A673 (cell line): Measurements from ENCODE around the gene PRKCB. TPM values are rescaled to one million over a fixed set of nuclear protein-coding genes. Genes with fewer than 3 reads are reported as not detected.
A peak's percentile ranks its signal among the peaks of the same experiment; 100 is the strongest.

Source experiments
- BruUV-seq: library from RNA; stranded (reverse); fragments of 400-500 nt; replicated peaks from 2 replicates; lab custom pipeline; 2021; lab: Mats Ljungman, UMichigan
- CTCF ChIA-PET: fragments of 300-600 bp; sonication (Branson Sonifier 250); formaldehyde crosslinking; loops from one replicate; lab custom pipeline; 2022; ENCODE audit warnings: antibody characterized with exemption; lab: Charles Lee
- POLR2A ChIA-PET: fragments of 300-600 bp; sonication (Branson Sonifier 250); formaldehyde crosslinking; loops from one replicate; lab custom pipeline; 2022; ENCODE audit warnings: antibody characterized with exemption; ENCODE audit not compliant: low non-redundant PET; lab: Charles Lee
- DNase-seq: peaks from one replicate; pipeline ENCODE4 v3.0.0-alpha.2; 2015; ENCODE audit warnings: low spot score
- H3K27ac ChIP-seq: fragments of 200-600 bp; sonication (generic); 2 replicates; pipeline ENCODE4 v1.5.1; 2016; ENCODE audit warnings: mixed run types, low read depth, mild to moderate bottlenecking, mixed read lengths, antibody characterized with exemption, low read length; ENCODE audit not compliant: poor library complexity, severe bottlenecking
- H3K27me3 ChIP-seq: fragments of 200-600 bp; sonication (generic); replicated peaks from 2 replicates; pipeline ENCODE4 v1.6.1; 2017; ENCODE audit warnings: mixed run types, low read depth, mild to moderate bottlenecking, mixed read lengths, antibody characterized with exemption, low read length; ENCODE audit not compliant: insufficient read depth, poor library complexity
- H3K36me3 ChIP-seq: fragments of 200-600 bp; sonication (generic); 2 replicates; pipeline ENCODE4 v1.6.1; 2016; ENCODE audit warnings: mixed run types, mild to moderate bottlenecking, mixed read lengths, antibody characterized with exemption, low read length; ENCODE audit not compliant: insufficient read depth, poor library complexity, severe bottlenecking
- H3K4me1 ChIP-seq: fragments of 200-600 bp; sonication (generic); 2 replicates; pipeline ENCODE4 v1.6.1; 2017; ENCODE audit warnings: mixed run types, mild to moderate bottlenecking, mixed read lengths, antibody characterized with exemption, low read length; ENCODE audit not compliant: insufficient read depth, poor library complexity, severe bottlenecking
- H3K4me3 ChIP-seq: fragments of 200-600 bp; sonication (generic); 2 replicates; pipeline ENCODE4 v1.5.1; 2016; ENCODE audit warnings: low read depth, mixed run types, mild to moderate bottlenecking, mixed read lengths, low read length; ENCODE audit not compliant: poor library complexity, severe bottlenecking
- H3K9me3 ChIP-seq: fragments of 200-600 bp; sonication (generic); 2 replicates; pipeline ENCODE4 v1.6.1; 2016; ENCODE audit warnings: mixed run types, low read depth, mild to moderate bottlenecking, mixed read lengths, antibody characterized with exemption, low read length; ENCODE audit not compliant: poor library complexity, severe bottlenecking
- CTCF ChIP-seq: fragments of 300-800, 200-600 bp; sonication (generic); conservative IDR thresholded peaks from 2 replicates; pipeline ENCODE4 v1.5.1; 2017; ENCODE audit warnings: low read depth, mild to moderate bottlenecking, antibody characterized with exemption, low read length, moderate library complexity, mixed read lengths
- EZH2 ChIP-seq: fragments of 200-600 bp; sonication (generic); IDR thresholded peaks from 2 replicates; pipeline ENCODE4 v1.6.1; 2017; ENCODE audit warnings: borderline replicate concordance, low read depth, mild to moderate bottlenecking, mixed read lengths, antibody characterized with exemption, low read length; ENCODE audit not compliant: poor library complexity, severe bottlenecking
- intact Hi-C: fragments of 100-400 bp; cut with micrococcal nuclease; formaldehyde crosslinking; loops from one replicate; pipeline ENCODE4 v1.10.0; 2022; ENCODE audit not compliant: unreplicated experiment
- total RNA-seq: library from RNA; stranded (reverse); gene quantifications from 2 replicates; pipeline ENCODE4 v1.2.3, GENCODE V29; 2021

PRKCB gene
- total RNA-seq, 1 experiment from 2014 or later, result 171 TPM

GRCh38 chr16:23949630-23950290 lies 114.0 kb downstream of the PRKCB start:
- CTCF ChIA-PET, result no interaction called here
- no peak for TF ChIP-seq EZH2
- TF ChIP-seq CTCF, result no peak
- DNase-seq, result no peak

GRCh38 chr16:23950291-23950894 lies 114.6 kb downstream of the PRKCB start:
- ChIA-PET POLR2A (no interaction called here), CTCF (no interaction called here)
- no peaks in the 10 kb centered on the region for H3K27me3 ChIP-seq
- TF ChIP-seq CTCF (no peak), EZH2 (no peak)
- H3K4me3 ChIP-seq, result no peak overlapping the region
- BruUV-seq, result no TSS peak
- H3K36me3 ChIP-seq, result no peaks in the 10 kb centered on the region
- intact Hi-C loops, result loop anchor here (5.0 kb wide), 2 partner anchors 48 to 62 kb away; no protein-coding TSS in a partner anchor
- peak overlapping the region; percentile 94 for H3K27ac ChIP-seq
- H3K4me1 ChIP-seq, result peaks cover 61% of the 10 kb centered on the region
- no peak for DNase-seq
- no peaks in the 10 kb centered on the region for H3K9me3 ChIP-seq

More at GRCh38 chr16:23949630-23950290, 114.0 kb downstream of the PRKCB start:
- peaks cover 68% of the 10 kb centered on the region for H3K4me1 ChIP-seq
- no peaks in the 10 kb centered on the region for H3K9me3 ChIP-seq
- intact Hi-C loops, result loop anchor here (5.0 kb wide), 2 partner anchors 47 to 63 kb away; no protein-coding TSS in a partner anchor
- no peaks in the 10 kb centered on the region for H3K36me3 ChIP-seq
- H3K27ac ChIP-seq, result peak overlapping the region; percentile 94
- H3K4me3 ChIP-seq, result no peak overlapping the region
- BruUV-seq, result no TSS peak
- no peaks in the 10 kb centered on the region for H3K27me3 ChIP-seq
- POLR2A ChIA-PET, result no interaction called here

DNA sequence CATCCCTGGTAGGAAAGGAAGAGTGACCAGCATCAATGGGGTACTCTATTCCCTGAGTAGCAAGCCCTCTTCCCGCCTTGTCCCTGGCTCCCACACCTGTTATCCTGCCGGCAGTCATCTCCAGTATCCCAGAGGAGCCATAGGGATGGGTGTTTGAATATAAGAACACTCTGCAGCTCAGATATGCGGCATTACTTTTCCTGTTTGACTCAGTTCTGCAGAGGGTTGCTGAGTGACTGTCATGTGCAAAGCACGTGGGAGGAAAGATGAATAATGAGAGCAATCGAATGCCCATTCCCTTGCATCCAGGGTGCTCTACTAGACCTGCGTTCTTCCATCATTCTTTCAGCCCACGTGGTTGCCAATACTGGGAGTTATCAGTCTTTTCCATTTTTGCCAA lies 115.1 kb downstream of the PRKCB start:
- CTCF ChIA-PET, result interaction anchor here (0.7 kb wide), 1 partner anchor 59 kb away, joined by 5 read pairs; no protein-coding TSS in a partner anchor
- H3K4me1 ChIP-seq, result peaks cover 56% of the 10 kb centered on the region
- intact Hi-C loops, result loop anchor here (5.0 kb wide), 2 partner anchors 49 to 61 kb away; no protein-coding TSS in a partner anchor

More for the DNA sequence above, 115.1 kb downstream of the PRKCB start:
- Histone ChIP-seq H3K4me3 (no peak overlapping the region), H3K36me3 (no peaks in the 10 kb centered on the region), H3K9me3 (no peaks in the 10 kb centered on the region), H3K27ac (peak overlapping the region; percentile 94), H3K27me3 (no peaks in the 10 kb centered on the region)
- TF ChIP-seq CTCF, result no peak
- TF ChIP-seq EZH2, result no peak
- POLR2A ChIA-PET, result no interaction called here
- DNase-seq, result peak; percentile 38
- BruUV-seq, result no TSS peak
